ENCODE results near the gene ICE1.
"Not testable (repeated sequence)": the region's sequence is repeated elsewhere in the genome, so short reads cannot be mapped to it uniquely, and the experiment has no call there.

Gene ICE1

DNA sequence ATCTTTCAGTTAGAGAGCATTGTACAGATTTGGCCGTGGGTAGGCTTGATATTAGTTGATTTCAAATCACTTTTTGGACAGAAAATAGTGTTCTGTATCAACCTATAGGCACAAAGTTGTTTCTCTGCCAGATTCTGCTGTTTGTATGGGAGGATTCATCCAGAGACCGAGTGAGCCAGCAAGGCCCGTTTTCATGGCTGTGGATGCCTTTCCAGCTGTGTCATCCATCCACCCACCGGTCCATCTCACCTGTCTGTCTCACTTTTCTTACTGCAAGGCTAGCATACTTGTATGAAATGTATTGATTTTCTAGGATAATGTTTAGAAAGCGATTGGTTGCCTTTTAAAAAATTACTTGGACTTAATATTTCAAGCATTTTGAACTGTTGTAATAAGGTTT, 34.4 kb downstream of the ICE1 start:
- DNase-seq, result no peak

- no peak for DNase-seq
Observed at GRCh38 chr5:5460311-5460710, 37.8 kb downstream of the ICE1 start.

GRCh38 chr5:5461012-5461411, 38.5 kb downstream of the ICE1 start:
- DNase-seq, result no peak

- no peak for DNase-seq
Observed at GRCh38 chr5:5464036-5464715, 41.7 kb downstream of the ICE1 start.

- no peak for DNase-seq
Observed at GRCh38 chr5:5466227-5466626, 43.8 kb downstream of the ICE1 start.

GRCh38 chr5:5467737-5468136, 45.3 kb downstream of the ICE1 start:
- DNase-seq, result no peak

- DNase-seq, result no peak
Observed at GRCh38 chr5:5470933-5471332, 48.5 kb downstream of the ICE1 start.

DNA sequence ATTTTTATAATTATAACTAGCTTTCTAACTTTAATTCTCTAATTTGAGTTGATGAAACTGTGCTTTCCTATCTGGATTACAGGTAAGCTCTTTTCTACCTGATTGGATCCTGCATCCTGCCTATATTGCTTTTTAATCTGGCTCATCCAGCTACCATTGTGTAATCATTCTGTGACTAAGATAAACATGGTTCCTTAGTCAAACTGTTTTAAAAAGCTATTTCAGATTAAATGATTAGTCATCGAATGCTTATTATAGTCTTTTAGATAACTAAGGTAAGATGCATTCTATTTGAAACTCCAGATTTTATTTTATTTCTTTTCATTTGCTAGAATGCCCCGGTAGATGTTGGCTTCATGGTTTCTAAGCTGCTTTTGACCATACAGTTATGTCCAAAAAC, 50.7 kb downstream of the ICE1 start:
- DNase-seq, result no peak

DNA sequence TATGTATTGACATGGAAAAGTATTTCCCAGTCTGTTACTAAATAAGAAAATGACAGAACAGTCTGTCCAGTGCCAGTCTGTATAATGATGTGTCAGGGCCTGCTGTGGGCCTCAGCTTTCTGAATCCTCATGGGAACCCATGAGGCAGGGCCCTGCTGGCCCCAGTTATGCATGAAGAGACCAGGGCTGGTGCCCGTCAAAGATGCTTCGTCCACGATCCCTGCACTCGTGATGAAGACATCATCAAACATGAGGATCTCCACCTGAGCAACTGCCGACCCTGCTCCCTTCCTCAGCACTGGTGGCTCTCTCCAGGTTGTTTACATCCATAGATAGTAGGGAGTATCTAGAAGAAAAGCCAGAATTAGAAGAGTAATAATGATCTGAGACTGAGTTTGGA, 52.5 kb downstream of the ICE1 start:
- DNase-seq, result no peak

DNA sequence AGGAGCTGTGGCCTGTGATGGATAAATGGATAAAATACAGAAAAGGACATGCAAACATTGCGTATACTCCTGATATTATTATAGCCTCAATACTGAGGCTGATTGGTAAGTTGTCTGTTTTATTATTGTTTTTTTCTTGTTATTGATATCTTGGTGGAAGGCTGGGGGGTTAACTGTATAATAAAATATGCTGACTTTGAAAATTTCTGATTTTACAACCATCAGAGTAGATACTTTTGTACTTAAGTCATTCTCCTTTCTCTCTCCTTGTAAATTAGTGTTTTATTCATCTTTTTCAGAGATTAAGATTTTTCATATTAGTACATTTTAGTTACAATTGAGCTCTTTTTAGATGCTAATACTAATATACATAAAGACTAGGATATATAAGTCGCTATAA, 53.5 kb downstream of the ICE1 start:
- no peak for DNase-seq

DNA sequence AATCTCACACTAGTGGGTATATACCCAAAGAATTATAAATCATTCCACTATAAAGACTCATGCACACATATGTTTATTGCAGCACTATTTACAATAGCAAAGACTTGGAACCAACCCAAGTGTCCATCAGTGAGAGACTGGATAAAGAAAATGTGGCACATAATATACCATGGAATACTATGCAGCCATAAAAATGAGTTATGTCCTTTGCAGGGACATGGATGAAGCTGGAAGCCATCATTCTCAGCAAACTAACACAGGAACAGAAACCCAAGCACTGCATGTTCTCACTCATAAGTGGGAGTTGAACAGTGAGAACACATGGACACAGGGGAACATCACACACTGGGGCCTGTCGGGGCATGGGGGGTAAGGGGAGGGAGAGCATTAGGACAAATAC, 57.1 kb downstream of the ICE1 start:
- not testable (repeated sequence) for DNase-seq

DNA sequence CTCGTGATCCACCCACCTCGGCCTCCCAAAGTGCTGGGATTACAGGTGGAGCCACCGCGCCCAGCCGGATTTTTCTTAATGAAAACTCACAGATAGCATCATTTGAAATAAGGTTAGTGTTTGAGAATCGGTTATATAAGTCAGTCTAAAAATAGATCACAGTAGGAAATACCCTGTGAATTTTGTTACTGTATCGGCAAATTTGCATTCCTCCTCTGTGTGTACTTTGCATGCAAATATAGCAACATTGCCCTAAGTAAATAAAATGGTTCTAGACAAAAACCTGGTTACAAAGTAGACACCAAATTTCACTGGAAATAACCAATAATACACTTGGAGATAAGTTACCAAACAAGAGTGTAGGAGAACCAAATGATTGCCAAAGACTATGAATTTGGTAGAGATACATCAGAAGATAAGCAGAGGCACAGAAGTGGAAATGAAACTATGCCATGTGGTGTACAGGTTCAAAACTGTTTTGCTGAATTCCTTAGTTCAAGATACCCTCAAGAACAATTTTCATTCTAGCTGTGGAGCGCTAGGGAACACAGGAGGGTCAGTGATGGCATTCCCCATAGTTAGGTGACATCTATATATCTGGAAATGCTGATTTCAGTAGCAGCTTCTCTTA, 58.1 kb downstream of the ICE1 start:
- DNase-seq, result no peak

DNA sequence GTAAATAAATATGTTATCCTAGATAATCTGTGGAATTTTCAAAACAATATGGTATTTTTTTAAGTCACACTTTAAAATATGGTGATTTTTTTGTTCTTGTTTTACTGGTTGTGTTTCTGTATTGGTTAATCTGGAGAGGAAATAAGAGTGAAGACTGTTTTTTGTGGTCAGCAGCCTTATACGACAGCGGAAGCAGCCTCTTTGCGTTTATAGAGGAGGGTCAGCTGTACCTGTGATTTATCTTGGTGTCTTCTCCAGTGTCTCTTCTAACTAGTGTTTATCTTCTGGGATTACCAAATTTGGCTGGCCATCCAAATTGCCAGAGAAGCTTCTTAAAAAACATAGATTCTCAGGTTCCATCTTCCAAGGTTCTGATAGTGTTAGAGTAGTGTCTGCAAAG, 58.7 kb downstream of the ICE1 start:
- DNase-seq, result no peak

DNA sequence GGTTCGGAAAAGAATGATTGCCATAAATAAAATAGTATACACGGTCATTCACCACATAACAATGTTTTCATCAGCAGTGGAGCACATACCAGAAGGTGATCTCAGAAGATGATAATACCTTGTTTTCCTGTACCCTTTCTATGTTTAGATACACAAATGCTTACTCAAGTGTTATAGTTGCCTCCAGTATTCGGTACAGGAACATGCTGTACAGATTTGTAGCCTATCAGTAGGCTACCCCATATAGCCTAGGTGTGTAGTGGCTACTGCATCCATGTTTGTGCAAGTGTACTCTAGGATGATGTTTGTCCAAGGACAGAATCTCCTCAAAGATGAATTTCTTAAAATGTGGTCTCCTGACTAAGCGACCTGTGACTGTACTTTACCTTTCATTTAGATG, 59.2 kb downstream of the ICE1 start:
- DNase-seq, result no peak

DNA sequence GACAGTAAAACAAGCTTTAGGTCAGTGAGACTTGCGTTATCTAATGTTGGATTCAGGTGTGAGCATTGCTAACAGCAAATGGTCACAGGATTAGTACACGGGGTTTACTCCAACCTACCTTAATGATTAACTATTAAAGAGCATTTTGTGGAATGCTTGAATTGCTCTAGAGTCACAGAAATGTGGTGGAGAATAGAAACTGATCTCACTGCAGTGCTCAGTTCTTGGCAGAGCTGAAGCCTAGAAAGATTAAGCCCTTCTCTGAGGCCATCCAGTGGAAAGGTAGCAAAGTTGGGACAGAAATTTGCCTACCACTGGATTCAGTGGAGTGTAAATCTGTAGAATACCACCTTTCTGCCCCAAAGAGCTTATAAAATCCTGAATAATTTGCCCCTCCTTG, 60.9 kb downstream of the ICE1 start:
- peak; percentile 31 for DNase-seq

DNA sequence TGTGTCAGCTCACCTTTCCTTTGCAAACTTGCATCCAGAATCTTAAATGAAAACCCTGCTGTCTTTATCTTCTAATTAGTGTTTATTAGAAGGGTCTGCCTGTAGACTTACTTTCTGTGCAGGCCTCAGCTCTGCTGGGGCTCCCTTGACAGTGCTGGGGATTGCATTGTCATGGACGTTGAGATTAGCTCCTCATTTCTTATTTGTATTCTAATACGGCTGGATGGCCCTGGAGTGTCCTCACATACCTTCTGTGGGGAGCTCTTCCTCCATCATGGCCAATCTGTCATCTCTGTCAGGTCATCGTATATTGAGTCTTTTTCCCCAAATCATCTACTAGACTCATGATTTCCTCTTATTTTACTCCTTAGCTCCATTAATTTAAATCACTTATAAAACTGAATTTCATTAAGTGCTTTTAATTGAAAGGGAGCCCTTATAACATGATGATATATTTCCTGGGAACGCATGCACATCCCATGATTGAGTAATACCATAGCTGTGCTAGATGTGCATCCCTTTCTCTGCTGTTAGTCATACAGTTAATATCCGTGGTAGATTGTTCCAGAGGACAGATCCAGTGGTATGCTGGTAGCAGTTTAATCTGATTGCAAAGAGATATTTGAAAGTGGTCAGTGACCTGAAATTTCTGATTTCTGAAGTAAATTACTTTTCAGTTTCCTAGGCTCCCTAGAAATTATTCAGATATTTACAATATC, 61.6 kb downstream of the ICE1 start:
- peak; percentile 39 for DNase-seq

DNA sequence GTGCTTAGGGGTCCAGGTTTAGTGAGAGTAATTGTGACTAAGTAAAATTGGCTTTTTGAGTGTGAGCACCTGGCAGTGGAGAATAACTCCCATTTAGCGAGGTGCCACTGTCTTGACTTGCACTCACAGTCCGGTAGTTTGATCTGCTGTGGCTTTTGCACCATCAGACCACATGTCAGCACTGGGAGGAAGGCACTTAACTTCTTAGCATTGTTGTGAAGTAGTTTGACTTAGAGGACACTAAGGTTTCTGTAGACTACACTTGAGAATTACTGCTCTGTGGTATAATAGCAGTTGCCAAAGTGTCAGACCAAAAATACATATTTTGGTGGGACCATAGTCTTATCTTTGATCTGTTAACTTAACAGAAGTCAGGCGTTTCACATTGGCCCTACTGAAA, 63.6 kb downstream of the ICE1 start:
- DNase-seq, result no peak

DNA sequence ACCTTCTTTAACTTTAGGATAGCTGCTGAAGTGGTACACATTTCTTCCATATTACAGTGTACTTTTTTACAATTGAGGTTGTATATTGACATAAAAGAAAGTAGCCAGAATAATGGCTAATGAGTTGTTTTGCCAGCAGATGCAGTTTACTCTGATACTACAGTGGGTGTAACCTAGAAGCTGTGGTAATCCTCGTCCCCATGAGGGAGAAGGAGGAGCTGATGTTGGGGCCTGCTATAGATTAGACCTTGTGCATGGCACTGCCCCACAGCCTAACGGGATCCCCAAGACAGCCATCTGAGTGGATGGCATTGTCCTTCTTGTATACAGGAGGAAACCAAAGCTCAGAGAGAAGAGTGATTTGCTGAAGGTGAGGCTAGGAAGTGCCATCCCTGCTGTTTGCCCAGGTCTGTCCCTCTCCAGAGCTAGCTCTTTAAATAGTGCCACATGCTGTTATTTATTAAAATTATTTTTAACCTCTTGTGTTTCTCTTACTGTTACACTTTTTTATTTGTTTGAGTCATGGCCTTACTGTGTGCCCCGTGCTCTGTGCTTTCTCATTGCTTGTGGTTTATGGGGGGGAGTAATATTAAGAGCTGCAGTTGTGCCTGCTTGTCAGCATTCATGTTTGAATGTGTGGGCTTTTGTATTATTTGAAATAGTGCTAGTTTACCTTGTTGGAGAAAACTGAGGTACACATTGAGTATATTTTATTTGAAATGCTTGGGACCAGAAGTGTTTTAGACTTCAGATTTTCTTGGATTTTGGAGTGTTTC, 65.3 kb downstream of the ICE1 start:
- DNase-seq, result no peak

DNA sequence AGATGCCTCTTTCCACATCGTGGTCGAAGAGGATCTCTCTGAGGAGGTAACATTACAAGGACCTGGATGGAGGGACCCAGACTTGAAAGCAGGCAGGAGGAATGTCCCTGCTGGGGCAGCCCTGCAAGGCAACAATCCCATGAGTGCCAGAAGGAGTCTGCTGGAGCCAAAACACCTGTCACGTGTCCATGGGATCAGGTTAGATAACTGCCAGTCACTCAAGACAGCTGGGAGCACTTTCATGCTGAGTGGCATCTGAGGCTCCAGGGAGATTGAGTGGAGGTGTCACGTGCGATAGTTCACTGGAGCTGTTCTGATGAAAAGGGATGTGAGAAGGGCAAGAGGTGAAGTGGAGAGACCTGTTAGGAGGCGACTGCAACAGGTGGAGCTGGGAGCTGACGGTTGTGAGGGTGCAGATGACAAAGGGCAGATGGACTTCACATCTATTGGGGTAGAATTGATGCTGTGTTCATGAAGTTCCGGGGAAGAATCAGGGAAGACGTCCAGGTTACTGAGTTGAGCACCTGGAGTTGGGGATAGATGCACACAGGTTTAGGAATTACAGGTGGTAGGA, 68.4 kb downstream of the ICE1 start:
- no peak for DNase-seq

- peak; percentile 67 for DNase-seq
Observed at GRCh38 chr5:5492087-5492933, 69.8 kb downstream of the ICE1 start.

GRCh38 chr5:5492934-5493271, 70.4 kb downstream of the ICE1 start:
- DNase-seq, result not testable (repeated sequence)

All from kidney glomerular epithelial cell (primary cell).